Activated naive CD4-positive, alpha-beta T cell treated with anti-CD3 and anti-CD28 coated beads for 36 hours (primary cell): Measurements from ENCODE around the gene NUP160. TPM values are rescaled to one million over a fixed set of nuclear protein-coding genes. Genes with fewer than 3 reads are reported as not detected.
"Not testable (repeated sequence)": the region's sequence is repeated elsewhere in the genome, so short reads cannot be mapped to it uniquely, and the experiment has no call there.

ENCODE experiments used
- CTCF ChIA-PET: fragments of 350-600 bp; sonication (Branson Sonifier 250); formaldehyde crosslinking; loops from one replicate; lab custom pipeline; 2021; ENCODE audit warnings: antibody characterized with exemption; lab: Charles Lee
- DNase-seq: peaks from one replicate; pipeline ENCODE4 v3.0.0-alpha.2; 2020
- H3K27ac Mint-ChIP-seq: one replicate; pipeline ENCODE4 v1.8.0; 2021; ENCODE audit warnings: mild to moderate bottlenecking, mixed read lengths
- H3K27me3 Mint-ChIP-seq: one replicate; pipeline ENCODE4 v1.8.0; 2021; ENCODE audit warnings: low read depth, mixed read lengths
- H3K36me3 Mint-ChIP-seq: one replicate; pipeline ENCODE4 v1.8.0; 2021; ENCODE audit warnings: low read depth, mixed read lengths
- H3K4me1 Mint-ChIP-seq: one replicate; pipeline ENCODE4 v1.8.0; 2021; ENCODE audit warnings: low read depth, mixed read lengths
- H3K4me3 Mint-ChIP-seq: one replicate; pipeline ENCODE4 v1.8.0; 2021; ENCODE audit warnings: mild to moderate bottlenecking, moderate library complexity, mixed read lengths
- H3K9me3 Mint-ChIP-seq: one replicate; pipeline ENCODE4 v1.8.0; 2021; ENCODE audit warnings: mixed read lengths
- intact Hi-C: fragments of 100-400 bp; cut with micrococcal nuclease; formaldehyde crosslinking; loops from one replicate; pipeline ENCODE4 v1.15.1; 2023
- total RNA-seq, 2 experiments: library from RNA; stranded (reverse); gene quantifications; one replicate each; pipeline ENCODE4 v1.2.3, GENCODE V29; 2021

The NUP160 gene
- total RNA-seq, 2 experiments from 2014 or later: 64.7 to 64.8 TPM

GRCh38 chr11:47879259-47880158, 31.4 kb upstream of the NUP160 start:
- CTCF ChIA-PET: no interaction called here
- H3K9me3 Mint-ChIP-seq: peaks cover 18% of the 10 kb centered on the region

GRCh38 chr11:47875858-47876257, 27.7 kb upstream of the NUP160 start:
- DNase-seq, H3K4me1 Mint-ChIP-seq, H3K27ac Mint-ChIP-seq, H3K4me3 Mint-ChIP-seq, H3K36me3 Mint-ChIP-seq, CTCF ChIA-PET, H3K27me3 Mint-ChIP-seq, intact Hi-C loops: not testable (repeated sequence)
- H3K9me3 Mint-ChIP-seq: peaks cover 20% of the 10 kb centered on the region

More at GRCh38 chr11:47879259-47880158, 31.4 kb upstream of the NUP160 start:
- intact Hi-C loops: no loop called here
- Mint-ChIP-seq H3K4me1 (peaks cover 4% of the 10 kb centered on the region), H3K4me3 (no peak overlapping the region), H3K27ac (no peak overlapping the region), H3K36me3 (no peaks in the 10 kb centered on the region), H3K27me3 (no peaks in the 10 kb centered on the region)
- no peak for DNase-seq

- CTCF ChIA-PET: no interaction called here
- Mint-ChIP-seq H3K36me3 (no peaks in the 10 kb centered on the region), H3K4me3 (no peak overlapping the region), H3K27ac (no peak overlapping the region), H3K9me3 (peaks cover 3% of the 10 kb centered on the region), H3K27me3 (no peaks in the 10 kb centered on the region), H3K4me1 (no peaks in the 10 kb centered on the region)
- no peak for DNase-seq
- intact Hi-C loops: no loop called here
These were observed 22.3 kb upstream of the NUP160 start for GRCh38 chr11:47870404-47870803.

GRCh38 chr11:47869544-47870393, 21.6 kb upstream of the NUP160 start:
- DNase-seq: no peak
- peaks cover 4% of the 10 kb centered on the region for H3K4me1 Mint-ChIP-seq
- CTCF ChIA-PET: interaction anchor here (1.5 kb wide), 1 partner anchor 17 kb away, joined by 4 read pairs; no protein-coding TSS in a partner anchor
- peaks cover 2% of the 10 kb centered on the region for H3K9me3 Mint-ChIP-seq
- intact Hi-C loops: no loop called here
- no peaks in the 10 kb centered on the region for H3K27me3 Mint-ChIP-seq
- H3K27ac Mint-ChIP-seq: no peak overlapping the region
- no peaks in the 10 kb centered on the region for H3K36me3 Mint-ChIP-seq
- H3K4me3 Mint-ChIP-seq: no peak overlapping the region

- CTCF ChIA-PET: no interaction called here
- intact Hi-C loops: no loop called here
These were observed 19.7 kb upstream of the NUP160 start for GRCh38 chr11:47867823-47868222.

GRCh38 chr11:47866892-47867291, 18.7 kb upstream of the NUP160 start:
- intact Hi-C loops, DNase-seq, H3K36me3 Mint-ChIP-seq, H3K9me3 Mint-ChIP-seq, CTCF ChIA-PET, H3K27me3 Mint-ChIP-seq, H3K4me3 Mint-ChIP-seq, H3K27ac Mint-ChIP-seq: not testable (repeated sequence)
- H3K4me1 Mint-ChIP-seq: peaks cover 26% of the 10 kb centered on the region

More at GRCh38 chr11:47867823-47868222, 19.7 kb upstream of the NUP160 start:
- Mint-ChIP-seq H3K4me1 (peaks cover 20% of the 10 kb centered on the region), H3K27me3 (no peaks in the 10 kb centered on the region), H3K27ac (no peak overlapping the region), H3K36me3 (peaks cover 2% of the 10 kb centered on the region), H3K4me3 (no peak overlapping the region), H3K9me3 (no peaks in the 10 kb centered on the region)
- no peak for DNase-seq

- H3K36me3 Mint-ChIP-seq: peaks cover 2% of the 10 kb centered on the region
- H3K4me3 Mint-ChIP-seq: no peak overlapping the region
- no peaks in the 10 kb centered on the region for H3K9me3 Mint-ChIP-seq
- intact Hi-C loops: loop anchor here (2.0 kb wide), 1 partner anchor 22 kb away; no protein-coding TSS in a partner anchor
- H3K27ac Mint-ChIP-seq: no peak overlapping the region
- DNase-seq: no peak
- no peaks in the 10 kb centered on the region for H3K27me3 Mint-ChIP-seq
- H3K4me1 Mint-ChIP-seq: peaks cover 31% of the 10 kb centered on the region
- CTCF ChIA-PET: interaction anchor here (0.9 to 2.4 kb wide), 5 partner anchors 11 to 96 kb away, joined by 3 to 10 read pairs (median 4); no protein-coding TSS in a partner anchor
These were observed 16.8 kb upstream of the NUP160 start for GRCh38 chr11:47864901-47865300.

- H3K36me3 Mint-ChIP-seq: peaks cover 2% of the 10 kb centered on the region
- no peak for DNase-seq
- H3K4me3 Mint-ChIP-seq: no peak overlapping the region
- no peaks in the 10 kb centered on the region for H3K9me3 Mint-ChIP-seq
- CTCF ChIA-PET: interaction anchor here (1.6 to 2.4 kb wide), 2 partner anchors 10 to 68 kb away, joined by 4 to 10 read pairs; no protein-coding TSS in a partner anchor
- peaks cover 33% of the 10 kb centered on the region for H3K4me1 Mint-ChIP-seq
- H3K27me3 Mint-ChIP-seq: no peaks in the 10 kb centered on the region
- intact Hi-C loops: loop anchor here (1.0 to 2.0 kb wide), 4 partner anchors 23 to 246 kb away; no protein-coding TSS in a partner anchor
- no peak overlapping the region for H3K27ac Mint-ChIP-seq
These were observed 15.8 kb upstream of the NUP160 start for GRCh38 chr11:47863898-47864430.

- H3K36me3 Mint-ChIP-seq: peaks cover 2% of the 10 kb centered on the region
- DNase-seq: no peak
- H3K27me3 Mint-ChIP-seq: no peaks in the 10 kb centered on the region
- H3K9me3 Mint-ChIP-seq: no peaks in the 10 kb centered on the region
- H3K27ac Mint-ChIP-seq: no peak overlapping the region
- intact Hi-C loops: loop anchor here (1.0 to 2.0 kb wide), 3 partner anchors 69 to 247 kb away; no protein-coding TSS in a partner anchor
- CTCF ChIA-PET: interaction anchor here (2.4 kb wide), 1 partner anchor 10 kb away, joined by 10 read pairs; no protein-coding TSS in a partner anchor
- no peak overlapping the region for H3K4me3 Mint-ChIP-seq
- H3K4me1 Mint-ChIP-seq: peaks cover 33% of the 10 kb centered on the region
These were observed 15.2 kb upstream of the NUP160 start for GRCh38 chr11:47863189-47863897.

- peak; percentile 26 for DNase-seq
- H3K27ac Mint-ChIP-seq: peak overlapping the region; percentile 46
- intact Hi-C loops: loop anchor here (2.0 kb wide), 2 partner anchors 71 to 145 kb away; no protein-coding TSS in a partner anchor
- H3K4me1 Mint-ChIP-seq: peaks cover 36% of the 10 kb centered on the region
- H3K4me3 Mint-ChIP-seq: no peak overlapping the region
- H3K27me3 Mint-ChIP-seq: no peaks in the 10 kb centered on the region
- CTCF ChIA-PET: interaction anchor here (1.1 to 1.6 kb wide), 4 partner anchors 9 to 246 kb away, joined by 3 to 9 read pairs (median 4); no protein-coding TSS in a partner anchor
- H3K9me3 Mint-ChIP-seq: no peaks in the 10 kb centered on the region
- H3K36me3 Mint-ChIP-seq: peaks cover 2% of the 10 kb centered on the region
These were observed 13.6 kb upstream of the NUP160 start for GRCh38 chr11:47861728-47862127.

GRCh38 chr11:47860536-47860935, 12.4 kb upstream of the NUP160 start:
- peaks cover 36% of the 10 kb centered on the region for H3K4me1 Mint-ChIP-seq
- no peak overlapping the region for H3K4me3 Mint-ChIP-seq
- H3K27me3 Mint-ChIP-seq: no peaks in the 10 kb centered on the region
- no peak overlapping the region for H3K27ac Mint-ChIP-seq
- no peak for DNase-seq
- intact Hi-C loops: no loop called here
- CTCF ChIA-PET: interaction anchor here (0.8 to 0.9 kb wide), 2 partner anchors 11 to 74 kb away, joined by 3 read pairs; no protein-coding TSS in a partner anchor
- peaks cover 2% of the 10 kb centered on the region for H3K36me3 Mint-ChIP-seq
- no peaks in the 10 kb centered on the region for H3K9me3 Mint-ChIP-seq
